SHP77 treated with DMSO at 0.1 percent for 48 hours (cell line): ENCODE measurements around the gene KCNS1.

Source experiments
- DNase-seq: peaks from one replicate; lab custom pipeline; 2025; lab: John Stamatoyannopoulos, UW

The KCNS1 gene

DNA sequence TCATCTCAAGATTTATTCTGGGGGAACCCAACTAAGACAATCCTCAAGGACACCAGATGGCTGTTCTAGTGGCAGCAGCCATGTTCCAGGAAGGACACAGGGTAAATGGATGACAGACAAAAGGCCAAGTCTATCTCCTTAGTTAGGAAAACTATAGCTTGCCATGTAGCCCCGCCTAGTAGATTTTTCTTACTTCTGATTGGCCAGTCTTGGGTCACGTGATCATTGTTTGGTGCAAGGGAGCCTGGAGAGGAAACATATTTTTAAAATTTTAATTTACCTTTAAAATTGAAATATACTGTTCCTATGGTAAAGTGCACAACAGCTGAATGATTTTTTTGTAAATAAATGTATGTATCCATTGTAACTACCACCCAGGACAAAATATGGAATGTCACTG lies 4.4 kb upstream of the KCNS1 start:
- no peak for DNase-seq

GRCh38 chr20:45104786-45105185 lies 3.9 kb upstream of the KCNS1 start:
- DNase-seq: no peak

DNA sequence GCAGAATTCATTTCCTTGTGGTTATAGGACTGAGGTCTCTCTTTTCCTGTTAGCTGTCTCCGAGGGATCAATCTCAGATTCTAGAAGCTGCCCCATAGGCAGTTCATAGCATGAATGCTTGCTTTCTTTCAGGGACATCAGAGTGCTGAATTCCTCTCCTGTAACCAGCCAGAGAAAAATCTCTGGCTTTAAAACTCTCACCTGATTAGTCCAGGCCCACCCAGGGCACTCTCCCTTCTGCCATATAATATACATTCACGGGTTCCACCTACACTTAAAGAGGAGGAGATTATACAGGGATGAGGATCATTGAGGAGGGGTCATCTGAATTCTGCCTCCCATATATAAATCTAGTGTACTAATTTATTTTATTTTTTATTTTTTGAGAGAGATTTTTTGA lies 2.1 kb upstream of the KCNS1 start:
- DNase-seq: no peak

- DNase-seq: no peak
Observed at GRCh38 chr20:45101333-45101850, 465 bp upstream of the KCNS1 start.

- no peak for DNase-seq
Observed at GRCh38 chr20:45098103-45098773, 2.7 kb downstream of the KCNS1 start.

- DNase-seq: no peak
Observed at GRCh38 chr20:45097485-45098102, 3.3 kb downstream of the KCNS1 start.

DNA sequence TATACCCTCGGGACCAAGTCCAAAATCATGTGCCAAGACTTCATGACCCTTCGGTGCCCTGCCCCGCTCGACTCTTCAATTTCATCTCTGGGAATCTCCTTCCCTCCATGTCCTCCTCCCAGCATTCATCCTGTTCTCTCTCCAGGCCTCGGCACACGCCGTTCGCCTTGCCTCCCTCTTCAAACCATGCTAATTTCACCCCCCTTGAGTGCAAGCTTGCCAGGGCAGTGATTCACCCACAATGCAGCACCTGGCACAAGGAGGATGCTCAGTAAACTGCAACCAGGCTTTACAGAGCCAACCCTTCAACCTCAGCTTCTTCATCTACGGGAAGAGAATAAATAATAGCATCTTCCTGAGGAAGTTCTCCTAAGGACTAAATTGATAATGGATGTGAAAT lies 4.1 kb downstream of the KCNS1 start:
- DNase-seq: no peak

DNA sequence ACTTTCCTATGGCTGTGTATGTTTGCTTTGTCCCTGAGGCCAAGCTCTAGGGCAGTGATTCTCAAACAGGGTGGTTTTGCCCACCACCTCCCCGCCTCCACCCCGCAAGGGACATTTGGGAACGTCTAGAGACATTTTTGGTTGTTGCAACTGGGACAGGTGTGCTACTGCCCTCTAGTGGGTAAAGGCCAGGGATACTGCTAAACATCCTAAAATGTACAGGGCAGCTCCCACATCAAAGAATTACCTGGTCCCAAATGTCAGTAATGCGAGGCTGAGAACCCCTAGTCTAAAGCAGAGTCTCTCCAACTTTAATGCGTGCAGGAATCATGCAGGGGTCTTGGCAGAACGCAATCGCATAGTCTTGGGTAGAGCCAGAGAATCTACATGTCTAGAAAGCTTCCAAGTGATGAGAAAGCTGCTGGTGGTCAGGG lies 5.1 kb downstream of the KCNS1 start:
- no peak for DNase-seq

DNA sequence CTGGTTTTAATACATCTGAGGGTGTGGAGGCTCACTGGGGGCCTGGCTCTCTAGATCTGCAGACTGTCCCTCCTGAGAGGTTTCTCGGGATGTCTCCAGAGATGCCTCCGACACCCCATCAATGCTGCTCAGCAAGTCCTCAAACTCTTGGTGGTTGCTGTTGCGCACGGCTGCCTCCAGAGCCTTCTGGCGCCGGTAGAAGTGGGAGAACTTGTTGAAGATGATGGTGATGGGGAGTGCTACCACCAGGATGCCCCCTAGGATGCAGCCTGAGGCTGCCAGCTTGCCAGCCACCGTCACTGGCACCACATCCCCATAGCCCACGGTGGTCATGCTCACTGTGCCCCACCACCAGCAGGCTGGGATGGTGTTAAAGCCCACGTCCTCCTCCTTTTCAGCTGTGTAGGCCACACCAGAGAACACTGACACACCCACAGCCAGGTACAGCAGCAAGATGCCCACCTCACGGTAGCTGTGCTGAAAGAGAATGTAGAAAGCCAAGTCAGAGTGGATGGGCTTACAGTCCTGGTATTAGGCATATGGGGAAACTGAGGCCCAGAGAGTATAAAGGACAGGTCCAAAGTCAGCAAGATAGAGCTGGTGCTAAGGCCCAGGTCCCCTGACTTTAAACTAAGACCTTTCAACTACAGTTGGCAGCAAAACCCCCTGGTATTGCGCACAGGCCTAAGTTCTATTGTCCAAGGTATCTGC lies 5.9 kb downstream of the KCNS1 start:
- DNase-seq: no peak

- no peak for DNase-seq
Observed at GRCh38 chr20:45094201-45094600, 6.7 kb downstream of the KCNS1 start.

DNA sequence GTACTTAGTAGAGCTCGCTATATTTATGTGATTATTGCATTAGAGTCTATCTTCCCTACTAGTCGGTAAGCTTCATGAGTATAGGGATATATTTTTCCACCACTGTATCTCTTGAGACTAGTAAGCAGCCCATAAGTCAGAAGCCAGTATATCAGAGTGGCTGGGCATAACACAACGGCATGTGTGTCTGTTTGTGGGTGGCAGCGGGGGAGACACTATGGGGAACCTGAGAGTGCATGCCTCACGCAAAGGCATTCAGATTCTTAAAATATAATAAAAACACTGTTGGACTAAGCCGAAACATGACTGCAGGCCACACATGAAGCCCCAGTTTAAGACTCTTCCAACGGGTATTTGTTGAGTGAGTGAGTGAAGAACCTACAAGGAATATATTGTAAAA lies 8.0 kb downstream of the KCNS1 start:
- DNase-seq: no peak

GRCh38 chr20:45091366-45091765 lies 9.6 kb downstream of the KCNS1 start:
- no peak for DNase-seq

- no peak for DNase-seq
Observed at GRCh38 chr20:45090481-45090880, 10.4 kb downstream of the KCNS1 start.

DNA sequence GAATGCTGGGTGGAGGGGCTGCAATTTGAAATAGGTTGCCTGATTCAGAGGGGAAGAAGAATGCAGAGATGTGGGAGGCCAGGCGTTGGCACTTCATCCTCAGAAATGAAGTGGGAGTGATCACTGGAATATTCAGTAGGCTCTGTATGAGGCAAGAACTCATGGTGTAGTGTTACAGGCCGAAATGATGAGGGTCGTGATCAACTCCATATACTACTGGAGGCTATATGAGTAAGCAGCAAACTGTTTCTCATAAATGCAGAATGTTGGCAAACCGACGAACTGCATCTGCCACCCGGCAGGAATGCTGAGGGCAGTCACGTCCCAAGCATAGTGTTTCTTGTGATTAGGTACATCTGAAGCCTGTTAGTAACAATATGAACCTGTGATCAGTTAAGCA lies 12.7 kb downstream of the KCNS1 start:
- no peak for DNase-seq

DNA sequence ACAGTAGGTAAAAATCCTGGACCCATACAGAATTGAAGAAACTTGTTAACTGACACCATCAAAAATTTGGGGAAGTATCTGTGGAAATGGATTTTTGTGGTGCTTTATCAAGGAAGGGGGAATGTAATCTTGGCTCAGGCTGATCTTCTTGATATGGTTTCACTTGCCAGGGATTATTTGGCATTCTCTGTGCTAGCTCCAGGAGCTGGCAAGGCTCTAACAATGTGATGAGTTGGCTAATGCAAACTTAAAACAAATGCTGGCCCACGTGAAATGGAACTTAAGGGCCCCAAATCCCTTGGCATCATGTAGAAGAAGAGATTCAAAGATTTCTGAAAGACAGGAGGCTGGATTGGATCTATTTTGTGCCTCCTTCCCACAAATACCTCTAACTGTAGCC lies 13.1 kb downstream of the KCNS1 start:
- no peak for DNase-seq

DNA sequence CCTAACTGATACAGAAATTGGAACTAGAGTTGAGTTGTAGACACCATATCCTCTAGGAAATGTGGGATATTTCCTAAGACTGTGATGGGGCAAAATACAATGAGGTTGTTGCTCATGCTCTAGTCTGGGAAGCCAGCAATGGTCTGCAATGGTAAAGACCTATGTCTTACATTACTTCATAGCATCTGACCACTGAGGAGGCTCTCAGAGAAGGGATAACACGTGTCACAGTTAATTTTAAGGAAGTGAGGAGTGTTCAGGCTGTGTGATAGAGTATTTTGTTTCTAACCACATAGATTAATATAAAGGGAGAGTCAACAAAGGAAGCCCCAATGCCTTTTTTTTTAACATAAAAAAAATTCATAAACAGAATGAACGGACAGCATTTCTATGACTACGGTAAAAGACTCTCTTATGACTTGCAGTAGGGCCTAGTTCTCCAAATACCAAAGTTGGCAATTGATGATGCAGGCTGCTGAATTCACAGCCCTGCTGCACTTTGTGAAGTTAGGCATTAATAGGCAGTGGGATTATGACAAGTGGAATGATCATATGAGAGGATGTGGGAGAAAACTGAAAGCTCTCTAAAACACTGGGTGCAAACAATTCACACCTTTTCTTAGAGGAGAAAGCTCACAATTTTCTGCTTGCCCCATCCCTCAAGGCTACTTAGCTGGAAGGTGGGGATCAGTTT lies 13.7 kb downstream of the KCNS1 start:
- no peak for DNase-seq

GRCh38 chr20:45085867-45086266 lies 15.1 kb downstream of the KCNS1 start:
- no peak for DNase-seq

DNA sequence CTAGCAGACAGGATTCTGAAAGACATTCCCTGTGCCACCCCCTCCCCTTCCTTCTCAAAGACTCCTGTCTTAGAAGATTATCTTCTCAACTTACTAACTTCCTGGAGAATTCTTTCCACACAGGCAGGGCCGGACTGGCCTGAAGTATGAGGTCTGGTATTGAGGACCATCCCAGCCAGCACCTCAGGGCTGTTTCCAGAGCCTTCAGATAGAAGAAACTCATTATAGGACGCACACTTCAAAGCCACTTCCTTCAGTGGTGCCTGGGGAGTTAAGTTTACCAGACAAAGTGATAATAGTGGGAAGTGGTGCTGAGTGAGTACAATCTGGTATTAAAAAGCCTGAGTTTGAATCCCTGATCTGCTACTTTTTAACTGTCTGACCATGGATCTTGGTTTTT lies 15.6 kb downstream of the KCNS1 start:
- DNase-seq: no peak

DNA sequence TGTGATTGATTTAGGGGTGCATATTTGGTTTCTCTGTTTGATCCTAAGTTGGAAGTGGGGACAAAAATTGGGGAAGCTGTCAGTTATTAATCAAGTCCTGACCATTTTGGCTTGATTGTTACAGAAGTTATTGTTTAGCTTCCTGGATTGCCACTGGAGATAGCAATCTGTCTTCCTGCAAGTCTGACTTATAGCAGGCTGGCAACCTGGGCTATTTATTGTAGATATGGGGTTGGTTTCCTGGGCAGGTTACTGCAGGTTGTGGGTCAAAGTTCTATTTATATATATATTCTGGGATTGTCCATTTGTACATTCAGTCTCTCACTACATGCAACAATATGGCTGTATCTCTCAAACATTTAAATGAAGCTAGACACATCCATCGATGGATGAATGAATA lies 17.8 kb downstream of the KCNS1 start:
- DNase-seq: no peak

DNA sequence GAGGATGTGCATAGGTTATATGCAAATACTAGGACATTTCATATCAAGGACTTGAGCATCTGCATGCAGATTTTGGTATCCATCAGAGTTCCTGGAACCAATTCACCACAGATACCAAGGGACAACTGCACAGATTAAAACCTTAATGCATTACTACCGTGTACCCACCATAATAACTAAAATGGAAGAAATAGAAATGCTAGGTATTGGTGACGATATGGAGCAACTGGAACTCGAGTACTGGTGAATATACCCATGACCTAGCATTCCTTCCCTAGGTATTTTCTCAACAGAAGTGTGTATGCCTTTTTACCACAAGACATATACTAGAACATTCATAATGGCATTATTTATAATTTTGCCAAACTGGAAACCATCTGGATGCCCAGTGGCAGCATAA lies 18.5 kb downstream of the KCNS1 start:
- DNase-seq: no peak

DNA sequence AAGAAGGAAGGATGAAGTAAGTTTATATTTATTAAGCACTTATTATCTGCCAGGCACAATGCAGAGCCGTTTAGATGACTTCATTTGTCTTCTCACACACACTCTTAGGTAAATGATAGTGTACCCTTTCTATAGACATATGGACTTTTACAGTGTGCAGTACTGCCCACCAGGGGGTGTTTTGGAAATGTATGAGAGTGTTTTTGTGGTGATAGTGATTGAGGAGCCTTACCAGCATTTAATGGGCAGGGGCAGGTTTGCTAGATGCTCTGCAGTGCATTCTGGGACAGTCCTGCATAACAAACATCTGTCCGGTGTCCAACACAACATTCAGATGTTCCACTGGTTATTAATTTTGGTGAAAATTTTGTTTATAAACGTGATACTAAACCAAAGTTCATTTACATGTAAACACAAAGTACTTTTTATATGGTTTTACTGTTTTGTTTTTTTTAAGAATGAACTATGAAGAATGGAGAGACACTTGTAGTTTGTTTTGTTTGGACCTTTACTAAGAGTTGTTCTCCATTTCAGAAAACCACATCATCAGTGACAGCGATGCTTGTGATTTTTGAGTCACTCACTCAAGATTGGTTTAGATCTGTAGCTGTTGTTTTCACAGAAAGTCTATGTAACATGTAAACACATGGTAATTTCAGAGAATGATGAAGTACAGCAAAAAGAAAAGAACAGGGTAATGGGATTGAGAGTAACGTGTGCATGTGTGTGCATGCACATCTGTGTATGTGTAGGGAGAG lies 19.9 kb downstream of the KCNS1 start:
- no peak for DNase-seq

DNA sequence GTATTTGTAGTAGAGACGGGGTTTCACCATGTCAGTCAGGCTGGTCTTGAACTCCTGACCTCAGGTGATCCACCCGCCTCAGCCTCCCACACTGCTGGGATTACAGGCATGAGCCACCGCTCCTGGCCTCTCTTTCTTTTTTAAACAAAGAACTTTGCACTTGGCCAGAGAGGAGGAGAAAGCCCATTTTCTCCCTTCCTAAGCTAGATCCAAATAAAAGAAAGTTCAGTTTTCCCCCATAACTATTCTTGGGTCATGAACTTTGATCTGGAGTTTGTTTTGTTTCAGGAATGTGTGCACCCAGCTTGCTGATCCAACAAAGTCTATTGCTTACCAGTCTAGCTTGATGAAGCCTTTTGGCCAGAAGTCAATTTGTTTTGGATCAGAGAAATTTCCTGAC lies 23.4 kb downstream of the KCNS1 start:
- DNase-seq: no peak
